Stimulated activated CD8-positive, alpha-beta memory T cell treated with anti-CD3 and anti-CD28 coated beads, Interleukin-4, amount 100 ng/mL, for 1 hour (primary cell): ENCODE results near the gene CACFD1.
"Not testable (repeated sequence)": the region's sequence is repeated elsewhere in the genome, so short reads cannot be mapped to it uniquely, and the experiment has no call there.

Source experiments
- DNase-seq, 2 donors: peaks; one replicate each; pipeline ENCODE4 v3.0.0-alpha.2; 2020; ENCODE audit warnings: low read depth in 2 of 2, low spot score in 1 of 2

The CACFD1 gene

GRCh38 chr9:133439337-133439736 is 20.4 kb upstream of the CACFD1 start:
- DNase-seq: no peak

GRCh38 chr9:133440874-133441273 is 18.9 kb upstream of the CACFD1 start:
- DNase-seq: no peak

- no peak for DNase-seq
Observed at GRCh38 chr9:133441571-133441970, 18.2 kb upstream of the CACFD1 start.

GRCh38 chr9:133443248-133443647 is 16.5 kb upstream of the CACFD1 start:
- DNase-seq: no peak

GRCh38 chr9:133443982-133444381 is 15.8 kb upstream of the CACFD1 start:
- no peak for DNase-seq

- no peak for DNase-seq
Observed at GRCh38 chr9:133445293-133445969, 14.3 kb upstream of the CACFD1 start.

GRCh38 chr9:133448487-133448972 is 11.2 kb upstream of the CACFD1 start:
- no peak for DNase-seq

- no peak for DNase-seq
Observed at GRCh38 chr9:133449760-133450159, 10.0 kb upstream of the CACFD1 start.

GRCh38 chr9:133451865-133452264 is 7.9 kb upstream of the CACFD1 start:
- DNase-seq: not testable (repeated sequence)

GRCh38 chr9:133452562-133452961 is 7.2 kb upstream of the CACFD1 start:
- no peak for DNase-seq

- DNase-seq: no peak
Observed at GRCh38 chr9:133453651-133454050, 6.1 kb upstream of the CACFD1 start.

GRCh38 chr9:133454325-133454724 is 5.5 kb upstream of the CACFD1 start:
- no peak for DNase-seq

GRCh38 chr9:133454943-133455673 is 4.7 kb upstream of the CACFD1 start:
- no peak for DNase-seq

- DNase-seq: no peak
Observed at GRCh38 chr9:133455936-133456335, 3.8 kb upstream of the CACFD1 start.

GRCh38 chr9:133456409-133456808 is 3.4 kb upstream of the CACFD1 start:
- DNase-seq: no peak

GRCh38 chr9:133457233-133457632 is 2.5 kb upstream of the CACFD1 start:
- no peak for DNase-seq

- DNase-seq: no peak
Observed at GRCh38 chr9:133457748-133458147, 2.0 kb upstream of the CACFD1 start.

- DNase-seq: no peak
Observed at GRCh38 chr9:133458643-133459312, 1.0 kb upstream of the CACFD1 start.

- DNase-seq: no peak
Observed at GRCh38 chr9:133460405-133461175, 812 bp downstream of the CACFD1 start.

- no peak for DNase-seq
Observed at GRCh38 chr9:133461975-133462374, 2.2 kb downstream of the CACFD1 start.

GRCh38 chr9:133463234-133463863 is 3.6 kb downstream of the CACFD1 start:
- DNase-seq: no peak
